GM21526 (cell line): ENCODE results near the gene AMBRA1.

Experiments used
- ATAC-seq: cut with Tn5 transposase; IDR thresholded peaks from one replicate; pipeline ENCODE4 v1.9.1; 2021; ENCODE audit warnings: moderate library complexity; ENCODE audit not compliant: unreplicated experiment, low FRiP score

AMBRA1 gene

GRCh38 chr11:46414466-46414796 lies 179.4 kb downstream of the AMBRA1 start:
- no peak for ATAC-seq

DNA sequence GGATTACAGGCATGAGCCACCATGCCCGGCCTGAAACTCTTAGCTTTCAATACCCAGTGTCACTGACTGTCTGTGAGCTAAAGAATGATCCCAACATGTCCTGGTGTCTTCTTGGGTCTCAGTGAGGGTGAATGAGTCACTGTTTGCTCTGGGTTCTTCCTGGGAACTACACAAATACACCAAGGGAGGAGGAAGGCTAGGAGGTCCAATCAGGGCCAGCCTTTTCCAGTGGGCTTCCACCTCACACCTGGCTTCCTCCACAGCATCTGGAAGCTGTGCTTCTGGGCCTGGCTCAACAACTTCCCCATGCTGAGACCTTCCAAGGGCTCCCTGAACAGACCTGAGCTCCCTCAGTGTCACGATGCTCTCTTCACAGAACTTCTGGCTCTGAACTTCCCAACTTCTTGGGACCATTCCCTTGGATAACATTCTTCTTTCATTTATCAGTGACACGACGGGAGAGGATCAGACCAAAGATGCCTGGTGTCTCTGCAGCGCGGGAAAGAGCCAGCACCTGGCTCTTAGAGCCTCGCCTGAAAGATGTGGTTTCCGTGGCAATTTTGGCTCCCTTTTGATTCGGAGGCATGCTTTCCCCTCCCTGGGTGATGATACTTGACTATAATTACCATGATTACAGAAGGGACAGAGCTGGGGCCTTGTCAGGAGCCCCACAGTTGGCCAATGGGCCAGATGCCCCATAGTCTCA lies 179.9 kb downstream of the AMBRA1 start:
- no peak for ATAC-seq

DNA sequence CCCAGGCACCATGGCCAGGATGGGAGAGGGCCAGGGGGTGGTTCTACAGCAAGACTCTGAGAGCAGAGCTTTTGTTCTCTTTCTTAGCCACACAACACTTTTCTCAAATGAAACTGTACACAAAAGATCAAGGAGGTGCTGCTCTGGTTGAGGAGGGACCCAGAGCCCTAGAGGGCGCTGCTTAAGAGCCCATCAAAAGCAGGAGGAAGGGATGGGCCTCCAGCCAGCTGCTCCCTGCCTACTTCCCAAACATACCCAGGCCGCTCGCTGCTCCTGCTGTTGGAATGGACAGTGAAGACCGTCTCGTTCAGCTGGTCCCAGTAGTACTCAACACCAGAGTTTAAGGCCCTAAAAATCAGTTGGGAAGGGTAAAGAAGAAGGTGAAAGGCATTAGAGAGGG lies 183.8 kb downstream of the AMBRA1 start:
- no peak for ATAC-seq

- no peak for ATAC-seq
Observed at GRCh38 chr11:46408407-46408986, 185.3 kb downstream of the AMBRA1 start.

DNA sequence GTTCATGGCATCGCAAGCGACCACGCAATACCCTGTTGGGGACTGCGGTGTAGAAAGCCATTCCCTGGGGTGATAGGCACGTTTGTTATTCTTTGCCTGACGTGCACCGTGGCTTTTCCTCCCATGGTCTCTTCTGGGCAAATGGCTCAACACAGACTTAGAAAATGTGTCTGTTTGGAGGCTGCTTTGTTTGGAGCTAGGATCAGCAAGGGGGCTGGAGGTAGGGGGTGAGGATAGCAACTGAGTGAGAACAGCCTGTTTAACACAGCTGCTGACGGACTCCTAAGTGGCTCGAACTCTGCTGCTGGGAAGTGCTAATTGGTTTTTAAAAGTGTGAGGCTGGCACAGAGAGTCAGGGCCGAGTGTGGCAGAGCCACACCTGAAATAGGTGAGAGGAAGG lies 186.2 kb downstream of the AMBRA1 start:
- ATAC-seq: no peak

- no peak for ATAC-seq
Observed at GRCh38 chr11:46404476-46405017, 189.3 kb downstream of the AMBRA1 start.

DNA sequence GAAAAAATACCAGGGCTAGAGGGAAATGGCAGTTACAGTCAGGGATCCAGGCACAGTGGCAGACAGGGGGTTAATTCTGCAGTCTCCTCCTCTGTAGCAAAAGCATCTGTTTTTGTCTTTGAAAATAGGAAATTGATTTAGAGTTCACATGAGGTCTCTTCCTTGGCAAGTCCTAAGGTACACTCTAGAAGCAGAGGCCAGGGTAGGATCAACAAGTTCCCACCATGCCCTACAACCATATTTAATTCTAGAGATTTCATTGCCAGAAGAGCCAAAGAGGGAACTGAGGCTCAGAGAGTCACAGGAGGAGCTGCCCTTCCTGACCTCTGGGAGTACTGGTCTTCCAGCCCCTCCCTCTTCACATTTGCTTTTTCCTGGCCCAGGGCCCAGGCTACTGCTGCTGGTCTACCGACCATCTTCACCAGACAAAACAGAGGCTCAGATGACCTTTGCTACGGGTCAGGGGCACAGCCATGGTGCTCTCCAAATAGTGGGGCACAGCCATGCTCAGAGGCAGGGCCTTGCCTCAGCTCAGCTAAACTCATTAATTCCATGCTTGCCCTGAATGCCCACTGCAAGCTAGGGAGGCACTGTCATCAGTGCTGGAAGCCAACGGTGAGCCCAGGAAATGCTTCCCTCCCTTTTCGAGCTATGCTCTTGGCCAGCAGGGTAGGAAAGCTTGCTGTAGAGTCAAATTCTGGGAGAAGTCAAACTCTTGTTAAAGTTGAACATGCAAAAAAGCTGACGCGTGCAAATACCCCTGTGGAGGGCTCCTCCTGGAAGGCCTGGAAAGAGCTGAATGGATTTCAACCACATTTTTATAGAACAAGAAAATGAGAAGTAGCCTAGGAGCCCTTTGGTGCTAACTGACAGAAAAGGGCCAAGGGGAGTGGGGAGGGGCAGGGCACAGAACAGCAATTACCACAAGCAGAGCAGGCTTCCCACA lies 190.6 kb downstream of the AMBRA1 start:
- ATAC-seq: no peak

DNA sequence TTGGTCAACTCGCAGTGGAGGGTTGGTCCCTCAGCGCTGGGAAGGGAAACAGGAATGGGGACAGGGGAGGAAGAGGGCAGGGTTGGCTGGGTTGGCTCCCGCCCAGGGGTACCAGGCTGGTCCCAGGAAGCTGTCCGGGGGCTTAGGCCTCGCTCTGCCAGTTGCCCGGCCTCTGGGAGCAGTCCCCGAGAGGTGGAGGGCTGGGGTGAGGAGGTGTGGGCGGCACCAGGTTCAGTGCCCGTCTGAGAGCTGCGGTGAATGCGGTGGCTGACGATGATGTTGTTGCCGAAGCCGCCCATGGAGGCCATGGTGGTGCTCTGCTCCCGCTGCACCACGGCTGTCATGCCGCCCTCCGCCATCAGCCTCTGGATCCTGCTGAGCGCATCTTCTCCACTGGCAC lies 196.3 kb downstream of the AMBRA1 start:
- ATAC-seq: no peak

GRCh38 chr11:46393759-46394158 lies 200.1 kb downstream of the AMBRA1 start:
- ATAC-seq: no peak

DNA sequence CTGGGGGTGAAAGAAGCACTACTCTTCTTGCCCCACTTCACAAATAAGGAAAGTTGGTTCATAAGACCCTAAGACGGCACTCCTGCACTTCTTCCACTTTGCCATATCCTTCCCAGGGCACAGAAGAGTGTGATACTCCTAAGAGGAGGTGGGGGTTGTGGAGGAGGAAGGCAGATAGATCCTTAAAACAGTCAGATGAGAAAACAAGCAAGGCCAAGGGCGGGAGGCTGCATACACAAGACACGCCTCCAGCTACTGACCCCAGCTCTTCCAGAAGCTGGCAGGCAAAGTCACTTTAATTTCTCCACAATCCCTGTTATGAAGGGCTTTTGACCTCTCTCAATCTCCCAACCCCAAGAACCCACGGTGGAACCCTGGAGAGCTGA lies 200.6 kb downstream of the AMBRA1 start:
- no peak for ATAC-seq

- peak; percentile 68 for ATAC-seq
Observed at GRCh38 chr11:46392421-46393230, 201.2 kb downstream of the AMBRA1 start.

- ATAC-seq: no peak
Observed at GRCh38 chr11:46391578-46392420, 202.0 kb downstream of the AMBRA1 start, which contains the start of gene CHRM4. TSS of gene CHRM4 (minus strand) at chr11:46391776. CDS start at chr11:46386557, 5,219 bp downstream.

DNA sequence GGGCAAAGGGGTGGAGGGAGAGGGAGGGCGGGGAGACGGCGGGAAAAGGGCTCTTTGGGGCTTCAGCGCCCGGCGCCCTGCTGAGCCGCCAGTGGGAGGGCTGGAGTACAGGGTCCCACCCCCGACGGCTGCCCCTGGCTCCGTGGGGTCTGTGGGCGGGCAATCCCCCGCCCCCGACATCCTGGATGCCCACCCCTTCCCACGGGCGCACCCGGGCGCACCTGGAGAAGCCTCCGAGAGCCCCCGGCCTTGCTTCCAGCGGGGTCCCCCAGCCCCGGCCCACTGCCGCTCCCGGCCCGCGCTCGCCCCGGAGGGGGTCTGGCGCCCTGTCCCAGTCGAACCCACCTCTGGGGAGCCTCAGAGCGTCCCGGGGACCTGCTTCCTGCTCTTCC lies 202.6 kb downstream of the AMBRA1 start:
- ATAC-seq: no peak

GRCh38 chr11:46390331-46391171 lies 203.3 kb downstream of the AMBRA1 start:
- no peak for ATAC-seq

GRCh38 chr11:46389450-46390330 lies 204.1 kb downstream of the AMBRA1 start:
- ATAC-seq: peak; percentile 44

DNA sequence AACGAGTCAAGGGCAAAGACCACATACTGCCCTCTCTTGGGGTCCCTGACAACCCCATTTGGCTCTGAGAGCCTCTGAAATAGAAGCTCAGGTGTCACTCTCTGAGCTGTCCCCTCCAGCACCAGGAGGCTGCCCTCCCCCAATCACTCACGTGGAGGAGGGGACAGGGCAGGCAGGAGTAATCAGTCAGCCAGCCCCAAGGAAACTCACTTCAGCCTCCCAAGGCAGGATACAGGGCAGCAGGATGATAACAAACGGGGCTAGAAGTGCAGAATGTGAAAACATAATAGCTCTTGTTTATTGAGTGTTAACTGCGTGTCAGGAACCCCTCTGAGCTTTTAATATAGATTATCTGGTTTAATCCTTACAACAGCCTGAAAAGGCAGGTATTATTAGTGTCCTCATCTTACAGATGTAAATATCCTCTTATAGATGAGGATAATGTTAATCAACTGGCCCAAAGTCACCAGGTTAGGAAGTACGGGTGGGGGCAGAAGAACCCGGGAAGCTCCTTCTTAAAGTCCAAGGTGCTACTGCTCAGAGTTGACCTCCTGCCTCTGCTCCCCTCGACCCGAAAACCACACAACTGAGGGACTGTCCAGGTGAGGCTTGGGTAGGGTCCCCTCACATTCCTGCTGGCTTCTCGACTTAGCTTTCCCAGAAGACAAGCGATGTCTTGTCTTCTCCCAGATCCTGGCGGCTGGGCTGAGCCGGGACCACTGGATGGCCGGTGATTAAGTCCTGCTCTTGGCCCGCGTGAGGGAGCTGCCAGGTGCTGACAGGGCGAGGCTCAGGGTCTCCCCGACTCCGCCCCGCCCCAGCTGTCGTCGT lies 205.0 kb downstream of the AMBRA1 start:
- no peak for ATAC-seq
